ENCODE data around the gene CAD.

DNA sequence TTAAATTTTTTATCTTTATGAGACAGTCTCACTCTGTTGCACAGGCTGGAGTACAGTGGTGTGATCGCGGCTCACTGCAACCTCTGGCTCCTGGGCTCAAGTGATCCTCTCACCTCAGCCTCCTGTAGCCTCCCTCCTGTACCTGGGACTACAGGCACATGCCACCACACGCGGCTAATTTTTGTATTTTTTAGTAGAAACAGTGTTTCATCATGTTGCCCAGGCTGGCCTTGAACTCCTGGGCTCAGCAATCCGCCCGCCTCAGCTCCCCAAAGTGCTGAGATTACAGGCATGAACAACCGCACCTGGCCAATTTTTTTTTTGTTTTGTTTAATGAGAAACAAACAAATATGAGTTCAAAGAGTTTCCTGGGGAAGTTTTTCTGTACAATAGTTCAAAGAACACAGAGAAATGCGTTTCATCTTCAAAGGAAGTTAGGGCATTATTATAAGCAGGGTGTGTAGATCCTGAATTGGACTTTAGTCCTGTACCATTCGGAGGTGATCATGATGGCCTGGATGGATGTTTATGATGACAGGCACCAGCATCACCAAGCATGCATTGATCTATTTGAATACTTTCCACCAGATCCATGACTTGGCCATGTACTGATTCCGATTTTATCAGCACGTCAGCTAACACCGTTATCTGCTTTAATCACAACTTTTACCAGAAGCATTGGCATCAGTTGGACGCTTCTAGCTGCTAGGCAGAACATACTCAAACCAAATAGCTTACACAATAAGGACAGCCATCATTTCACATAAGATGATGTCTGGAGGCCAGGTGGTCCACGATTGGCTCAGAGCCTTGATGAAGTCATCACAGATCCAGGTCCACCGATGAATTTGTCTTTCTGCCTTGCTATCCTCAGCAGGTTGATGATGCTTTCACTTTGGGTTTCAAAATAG is 39.5 kb upstream of the CAD start:
- TF ChIP-seq EZH2 (IDR thresholded peaks at IDR 0.05; ENCODE audit: insufficient read depth, poor library complexity, severe bottlenecking), result no peak
- TF ChIP-seq EZH2phosphoT487 (IDR thresholded peaks at IDR 0.05; ENCODE audit: insufficient read depth, low read depth), result no peak

All from GM23248 (cell line).